Natural killer cell (primary cell): ENCODE measurements around the gene PPFIA1. TPM values are rescaled to one million over a fixed set of nuclear protein-coding genes. Genes with fewer than 3 reads are reported as not detected.

ENCODE experiments used
- ATAC-seq, 3 donors: fragments of 150-1000 bp in 2 of 3; fragments of 200-7000 bp in 1 of 3; cut with Tn5 transposase; 1 replicate in 1 of 3; 2 replicates in 2 of 3; pipeline ENCODE4 v1.10.0; 2021; ENCODE audit warnings: mild to moderate bottlenecking in 2 of 3, moderate library complexity in 2 of 3
- DNase-seq, 2 donors: peaks; one replicate each; pipeline versions ENCODE4 v3.0.0 to v3.0.0-alpha.2; 2013 to 2021; ENCODE audit warnings: mixed read lengths in 1 of 2
- H3K27ac ChIP-seq: one replicate; pipeline ENCODE4 v1.5.1; 2013; ENCODE audit warnings: mild to moderate bottlenecking, low read length
- H3K27me3 ChIP-seq: one replicate; pipeline ENCODE4 v1.6.1; 2013; ENCODE audit warnings: low read length; ENCODE audit not compliant: control insufficient read depth, insufficient read depth
- H3K36me3 ChIP-seq: one replicate; pipeline ENCODE4 v1.6.1; 2013; ENCODE audit warnings: low read length; ENCODE audit not compliant: control insufficient read depth, insufficient read depth
- H3K4me1 ChIP-seq: one replicate; pipeline ENCODE4 v1.6.1; 2013; ENCODE audit warnings: low read length; ENCODE audit not compliant: control insufficient read depth, insufficient read depth
- H3K4me3 ChIP-seq: one replicate; pipeline ENCODE4 v1.5.1; 2013; ENCODE audit warnings: low read length
- H3K9me3 ChIP-seq: one replicate; pipeline ENCODE4 v1.6.1; 2013; ENCODE audit warnings: low read length; ENCODE audit not compliant: control insufficient read depth, insufficient read depth
- H3K27ac Mint-ChIP-seq, 2 donors: one replicate each; pipeline ENCODE4 v1.8.0; 2022; ENCODE audit warnings: mild to moderate bottlenecking in 2 of 2, mixed read lengths in 2 of 2, moderate library complexity in 1 of 2
- H3K27me3 Mint-ChIP-seq, 2 donors: one replicate each; pipeline ENCODE4 v1.8.0; 2022; ENCODE audit warnings: low read depth in 2 of 2, mixed read lengths in 2 of 2
- H3K36me3 Mint-ChIP-seq: one replicate; pipeline ENCODE4 v1.8.0; 2022; ENCODE audit warnings: mixed read lengths
- H3K4me1 Mint-ChIP-seq, 2 donors: one replicate each; pipeline ENCODE4 v1.8.0; 2022; ENCODE audit warnings: mixed read lengths in 2 of 2
- H3K4me3 Mint-ChIP-seq: one replicate; pipeline ENCODE4 v1.8.0; 2022; ENCODE audit warnings: mild to moderate bottlenecking, moderate library complexity, mixed read lengths
- H3K9me3 Mint-ChIP-seq, 2 donors: one replicate each; pipeline ENCODE4 v1.8.0; 2022; ENCODE audit warnings: mixed read lengths in 2 of 2
- CTCF ChIP-seq: fragments of 200-600 bp; IDR thresholded peaks from one replicate; pipeline ENCODE4 v1.8.0; 2022; ENCODE audit warnings: antibody characterized with exemption
- WGBS: methylation state at CpG from one replicate; pipeline ENCODE4 v1.1.7; 2013; ENCODE audit warnings: missing lambda C conversion rate; ENCODE audit not compliant: insufficient coverage; 5-methylcytosine and 5-hydroxymethylcytosine counted together
- intact Hi-C: fragments of 100-400 bp; cut with micrococcal nuclease; formaldehyde crosslinking; loops from one replicate; pipeline ENCODE4 v1.14.2; 2022
- total RNA-seq, 4 donors: library from RNA; stranded (reverse); fragments of 120-200 nt in 1 of 4; gene quantifications; one replicate each; pipeline versions ENCODE4 v1.2.3 to v1.2.4, GENCODE V29; 2013 to 2022

The PPFIA1 gene
- total RNA-seq, 3 donors from 2014 or later (not counting 1 experiment from before 2014, with no cell fraction given): 42.1 to 75.4 (median 51.7) TPM

GRCh38 chr11:70411713-70412452 is 141.4 kb downstream of the PPFIA1 start:
- intact Hi-C loops: no loop called here
- H3K4me1 Mint-ChIP-seq: peaks cover 4 to 8% of the 10 kb centered on the region in 2 donors
- DNase-seq (no peak), ATAC-seq (no peak)
- H3K36me3 ChIP-seq: no peaks in the 10 kb centered on the region
- H3K27ac Mint-ChIP-seq: no peak overlapping the region
- TF ChIP-seq CTCF: no peak
- peaks cover 4% of the 10 kb centered on the region for H3K4me1 ChIP-seq
- no peak overlapping the region for H3K27ac ChIP-seq
- no peaks in the 10 kb centered on the region for H3K36me3 Mint-ChIP-seq
- WGBS: 92% methylated on average over 15 of the region's 15 CpGs
- H3K4me3 Mint-ChIP-seq: no peak overlapping the region
- peaks cover 81 to 89% of the 10 kb centered on the region in 2 donors for H3K27me3 Mint-ChIP-seq
- H3K9me3 ChIP-seq: no peaks in the 10 kb centered on the region
- peaks cover 24% of the 10 kb centered on the region for H3K27me3 ChIP-seq
- no peak overlapping the region for H3K4me3 ChIP-seq
- H3K9me3 Mint-ChIP-seq: no peaks in the 10 kb centered on the region

- peaks cover 77 to 84% of the 10 kb centered on the region in 2 donors for H3K27me3 Mint-ChIP-seq
- H3K27ac Mint-ChIP-seq: no peak overlapping the region
- H3K4me3 Mint-ChIP-seq: no peak overlapping the region
- peaks cover 4 to 8% of the 10 kb centered on the region in 2 donors for H3K4me1 Mint-ChIP-seq
- no peak overlapping the region for H3K27ac ChIP-seq
- H3K4me3 ChIP-seq: no peak overlapping the region
- ATAC-seq (no peak), DNase-seq (no peak)
- no peaks in the 10 kb centered on the region for H3K9me3 Mint-ChIP-seq
- H3K4me1 ChIP-seq: peaks cover 4% of the 10 kb centered on the region
- peaks cover 30% of the 10 kb centered on the region for H3K27me3 ChIP-seq
- TF ChIP-seq CTCF: no peak
- WGBS: 98% methylated on average over 10 of the region's 10 CpGs
- no peaks in the 10 kb centered on the region for H3K9me3 ChIP-seq
- H3K36me3 Mint-ChIP-seq: no peaks in the 10 kb centered on the region
- H3K36me3 ChIP-seq: no peaks in the 10 kb centered on the region
- intact Hi-C loops: no loop called here
Measured at GRCh38 chr11:70413151-70413550, 142.7 kb downstream of the PPFIA1 start.

GRCh38 chr11:70414341-70415100 is 144.0 kb downstream of the PPFIA1 start:
- Mint-ChIP-seq H3K36me3 (no peaks in the 10 kb centered on the region), H3K4me1 (peaks cover 4 to 8% of the 10 kb centered on the region in 2 donors), H3K27ac (no peak overlapping the region), H3K4me3 (no peak overlapping the region), H3K27me3 (peaks cover 75 to 81% of the 10 kb centered on the region in 2 donors), H3K9me3 (no peaks in the 10 kb centered on the region)
- H3K27ac ChIP-seq: no peak overlapping the region
- no peak overlapping the region for H3K4me3 ChIP-seq
- ATAC-seq (no peak), DNase-seq (no peak)
- H3K4me1 ChIP-seq: peaks cover 4% of the 10 kb centered on the region
- no peaks in the 10 kb centered on the region for H3K9me3 ChIP-seq
- H3K36me3 ChIP-seq: no peaks in the 10 kb centered on the region
- peaks cover 32% of the 10 kb centered on the region for H3K27me3 ChIP-seq
- WGBS: 94% methylated on average over 28 of the region's 28 CpGs
- no peak for TF ChIP-seq CTCF
- intact Hi-C loops: no loop called here
